AG10803 (cell line): ENCODE measurements around the gene CNNM2.
"Not testable (repeated sequence)": the region's sequence is repeated elsewhere in the genome, so short reads cannot be mapped to it uniquely, and the experiment has no call there.

Source experiments
- DNase-seq: peaks from one replicate; pipeline ENCODE4 v3.0.0; 2010; ENCODE audit warnings: low read depth
- H3K4me3 ChIP-seq: 2 replicates; pipeline ENCODE4 v1.5.1; 2011; ENCODE audit warnings: mild to moderate bottlenecking, low read length, control low read depth
- TF ChIP-seq, protein P1 (sequence below): conservative IDR thresholded peaks from 2 replicates; pipeline ENCODE4 v1.5.1; 2011; ENCODE audit warnings: mild to moderate bottlenecking, low read length, control low read depth, inconsistent platforms

Gene CNNM2

GRCh38 chr10:103120977-103121735, 203.1 kb downstream of the CNNM2 start:
- DNase-seq: peak; percentile 54
- no peak overlapping the region for H3K4me3 ChIP-seq
- TF ChIP-seq, protein P1, sequence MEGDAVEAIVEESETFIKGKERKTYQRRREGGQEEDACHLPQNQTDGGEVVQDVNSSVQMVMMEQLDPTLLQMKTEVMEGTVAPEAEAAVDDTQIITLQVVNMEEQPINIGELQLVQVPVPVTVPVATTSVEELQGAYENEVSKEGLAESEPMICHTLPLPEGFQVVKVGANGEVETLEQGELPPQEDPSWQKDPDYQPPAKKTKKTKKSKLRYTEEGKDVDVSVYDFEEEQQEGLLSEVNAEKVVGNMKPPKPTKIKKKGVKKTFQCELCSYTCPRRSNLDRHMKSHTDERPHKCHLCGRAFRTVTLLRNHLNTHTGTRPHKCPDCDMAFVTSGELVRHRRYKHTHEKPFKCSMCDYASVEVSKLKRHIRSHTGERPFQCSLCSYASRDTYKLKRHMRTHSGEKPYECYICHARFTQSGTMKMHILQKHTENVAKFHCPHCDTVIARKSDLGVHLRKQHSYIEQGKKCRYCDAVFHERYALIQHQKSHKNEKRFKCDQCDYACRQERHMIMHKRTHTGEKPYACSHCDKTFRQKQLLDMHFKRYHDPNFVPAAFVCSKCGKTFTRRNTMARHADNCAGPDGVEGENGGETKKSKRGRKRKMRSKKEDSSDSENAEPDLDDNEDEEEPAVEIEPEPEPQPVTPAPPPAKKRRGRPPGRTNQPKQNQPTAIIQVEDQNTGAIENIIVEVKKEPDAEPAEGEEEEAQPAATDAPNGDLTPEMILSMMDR: no peak

- H3K4me3 ChIP-seq: no peak overlapping the region
- TF ChIP-seq, protein P1: no peak
- no peak for DNase-seq
Observed at GRCh38 chr10:103123282-103124024, 205.4 kb downstream of the CNNM2 start.

DNA sequence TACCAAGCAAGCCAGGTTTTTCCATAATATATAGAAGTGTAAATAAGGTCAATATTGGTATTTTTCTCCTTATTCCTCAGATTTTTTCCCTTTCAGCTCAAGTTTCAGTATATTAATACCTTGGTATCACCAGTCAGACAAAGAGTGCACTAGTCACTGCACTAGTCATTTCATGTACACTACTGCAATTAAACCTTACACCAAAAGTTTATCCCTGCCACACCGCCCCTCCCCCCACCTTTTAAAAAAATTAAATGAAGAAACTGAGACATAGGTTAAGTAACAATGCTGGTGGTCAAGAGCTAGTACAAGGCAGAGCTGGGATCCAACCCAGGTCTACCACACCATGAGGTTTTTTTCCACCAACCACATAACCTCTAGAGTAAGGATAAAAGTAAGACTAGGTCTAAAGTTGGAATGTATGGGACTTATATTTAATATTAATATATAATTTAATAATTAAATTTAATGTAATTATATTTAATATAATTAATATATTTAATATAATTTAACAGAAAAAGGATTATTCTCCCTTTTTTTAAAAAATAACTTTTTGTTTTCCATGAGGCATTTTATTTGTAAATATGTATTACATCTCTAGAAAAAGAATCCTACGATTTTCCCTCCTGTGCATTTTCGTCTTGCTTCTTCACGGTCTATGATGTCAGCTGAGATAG, 206.5 kb downstream of the CNNM2 start:
- DNase-seq: no peak
- TF ChIP-seq, protein P1: no peak
- no peak overlapping the region for H3K4me3 ChIP-seq

- TF ChIP-seq, protein P1: no peak
- no peak for DNase-seq
- H3K4me3 ChIP-seq: no peak overlapping the region
Observed at GRCh38 chr10:103125323-103126267, 207.5 kb downstream of the CNNM2 start.

- no peak overlapping the region for H3K4me3 ChIP-seq
- TF ChIP-seq, protein P1: no peak
- peak; percentile 51 for DNase-seq
Observed at GRCh38 chr10:103127241-103127640, 209.1 kb downstream of the CNNM2 start.

GRCh38 chr10:103130180-103130579, 212.1 kb downstream of the CNNM2 start:
- not testable (repeated sequence) for DNase-seq, H3K4me3 ChIP-seq
